GM18520 (cell line): Measurements from ENCODE around the gene ACKR2.
A peak's percentile ranks its signal among the peaks of the same experiment; 100 is the strongest.

ENCODE experiments used
- ATAC-seq: cut with Tn5 transposase; IDR thresholded peaks from one replicate; pipeline ENCODE4 v1.9.1; 2021; ENCODE audit not compliant: unreplicated experiment

ACKR2 gene

GRCh38 chr3:42829083-42829627 is 19.9 kb downstream of the ACKR2 start:
- ATAC-seq: no peak

- ATAC-seq: no peak
Observed at GRCh38 chr3:42829628-42830436, 20.6 kb downstream of the ACKR2 start.

GRCh38 chr3:42830437-42831320 is 21.4 kb downstream of the ACKR2 start:
- ATAC-seq: no peak

- no peak for ATAC-seq
Observed at GRCh38 chr3:42831321-42831713, 22.1 kb downstream of the ACKR2 start.

- ATAC-seq: no peak
Observed at GRCh38 chr3:42836150-42837123, 27.2 kb downstream of the ACKR2 start.

- no peak for ATAC-seq
Observed at GRCh38 chr3:42838571-42838970, 29.3 kb downstream of the ACKR2 start.

- ATAC-seq: peak; percentile 89
Observed at GRCh38 chr3:42839616-42840015, 30.4 kb downstream of the ACKR2 start.

- ATAC-seq: no peak
Observed at GRCh38 chr3:42841332-42841731, 32.1 kb downstream of the ACKR2 start.

GRCh38 chr3:42843713-42844411 is 34.6 kb downstream of the ACKR2 start:
- ATAC-seq: no peak

- ATAC-seq: no peak
Observed at GRCh38 chr3:42844412-42844713, 35.1 kb downstream of the ACKR2 start.

- no peak for ATAC-seq
Observed at GRCh38 chr3:42844815-42845214, 35.6 kb downstream of the ACKR2 start.

GRCh38 chr3:42846685-42847522 is 37.7 kb downstream of the ACKR2 start:
- ATAC-seq: no peak

GRCh38 chr3:42847731-42848130 is 38.5 kb downstream of the ACKR2 start:
- ATAC-seq: no peak

- no peak for ATAC-seq
Observed at GRCh38 chr3:42849017-42849416, 39.8 kb downstream of the ACKR2 start.

GRCh38 chr3:42850263-42850662 is 41.0 kb downstream of the ACKR2 start:
- no peak for ATAC-seq

- no peak for ATAC-seq
Observed at GRCh38 chr3:42851228-42851834, 42.1 kb downstream of the ACKR2 start.

- no peak for ATAC-seq
Observed at GRCh38 chr3:42852441-42852840, 43.2 kb downstream of the ACKR2 start.

- ATAC-seq: no peak
Observed at GRCh38 chr3:42853056-42853455, 43.8 kb downstream of the ACKR2 start.

- no peak for ATAC-seq
Observed at GRCh38 chr3:42853739-42854302, 44.6 kb downstream of the ACKR2 start.
